ENCODE data around the gene DCAKD. TPM values are rescaled to one million over a fixed set of nuclear protein-coding genes. Genes with fewer than 3 reads are reported as not detected.
"Not testable (repeated sequence)": the region's sequence is repeated elsewhere in the genome, so short reads cannot be mapped to it uniquely, and the experiment has no call there.

The DCAKD gene
- polyA plus RNA-seq, 3 donors = 56.8 to 57.9 (median 57.9) TPM

DNA sequence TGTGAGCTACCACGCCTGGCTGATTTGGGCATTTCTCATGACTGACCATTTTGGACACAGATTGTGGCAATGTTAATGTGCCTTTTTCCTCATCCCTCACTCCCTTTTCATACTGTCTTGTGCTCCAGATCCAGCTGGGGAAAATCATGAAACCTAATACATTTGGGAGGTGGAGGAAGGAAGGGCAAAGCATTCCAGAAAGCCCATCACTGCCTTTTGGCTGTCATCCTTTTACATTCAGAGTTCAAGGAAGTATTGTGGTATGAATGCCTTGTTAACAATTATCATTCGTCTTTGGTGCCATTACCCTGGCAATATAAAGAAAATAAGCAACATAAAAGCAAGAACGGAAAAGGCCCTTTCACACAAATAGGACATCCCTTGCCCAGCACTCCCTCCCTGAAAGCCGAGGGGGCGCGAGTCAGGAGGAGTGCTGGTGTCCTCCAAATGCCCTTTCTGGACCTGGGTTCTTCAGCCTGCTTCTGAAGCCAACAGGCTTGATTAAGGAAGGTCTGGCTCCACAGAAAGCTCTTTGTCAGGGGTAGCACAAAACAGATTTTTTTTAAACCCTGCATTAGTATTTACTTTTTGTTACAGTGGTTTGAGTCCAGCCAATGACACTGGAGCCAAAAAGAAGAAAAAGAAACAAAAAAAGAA is 29.7 kb upstream of the DCAKD start:
- DNase-seq = peak; percentile 46

DNA sequence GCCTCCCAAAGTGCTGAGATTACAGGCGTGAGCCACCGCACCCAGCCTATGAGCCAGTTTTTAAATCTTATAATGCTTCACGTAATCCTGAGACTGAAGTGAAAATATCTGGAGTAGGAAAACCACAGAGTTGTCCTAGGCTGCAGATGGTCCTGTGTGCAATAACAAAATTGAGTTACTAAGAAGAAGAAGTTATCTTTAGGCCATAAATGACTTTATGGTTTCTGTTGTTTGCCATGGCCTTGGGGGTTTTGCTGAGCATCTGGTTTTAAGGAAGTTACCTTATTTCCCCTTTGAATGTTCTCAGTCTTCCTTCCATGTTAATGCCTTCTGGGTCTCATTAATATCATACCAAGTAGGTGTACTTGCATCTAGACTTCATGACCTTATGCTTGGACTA is 26.2 kb upstream of the DCAKD start:
- DNase-seq = no peak

GRCh38 chr17:45073414-45074070 is 22.1 kb upstream of the DCAKD start:
- DNase-seq = no peak

DNA sequence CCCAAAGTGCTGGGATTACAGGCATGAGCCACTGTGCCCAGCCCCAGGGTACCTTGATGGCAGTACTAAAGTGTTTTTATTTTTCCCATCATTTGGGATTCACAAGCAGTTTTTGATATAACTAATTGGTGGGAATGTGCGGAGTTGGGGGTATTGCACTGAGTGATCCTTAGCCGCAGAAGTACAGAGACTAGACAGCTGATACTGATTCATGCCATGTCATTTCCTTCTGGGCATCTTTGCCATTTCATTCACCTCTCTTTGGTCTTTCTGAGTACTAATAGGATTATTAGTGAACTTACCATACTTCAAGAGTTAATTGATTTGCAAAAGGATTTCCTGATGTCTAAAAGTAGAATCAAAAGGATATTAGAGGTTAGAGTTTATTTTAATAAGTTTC is 19.4 kb upstream of the DCAKD start:
- no peak for DNase-seq

DNA sequence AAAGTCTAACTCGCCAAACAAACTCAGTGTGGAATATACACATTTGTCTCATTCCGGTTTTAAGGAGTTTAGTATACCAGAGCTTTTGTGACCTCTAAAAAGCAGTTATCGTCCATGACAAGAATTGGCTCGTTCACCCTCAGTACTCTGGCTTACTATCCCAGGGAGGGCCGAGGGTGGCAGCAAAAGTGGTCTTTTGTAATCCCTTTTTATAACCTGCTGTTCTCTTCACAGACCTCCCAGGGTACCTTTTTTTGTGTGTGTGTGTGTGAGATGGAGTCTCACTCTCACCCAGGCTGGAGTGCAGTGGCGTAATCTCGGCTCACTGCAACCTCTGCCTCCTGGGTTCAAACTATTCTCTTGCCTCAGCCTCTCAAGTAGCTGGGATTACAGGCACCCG is 18.6 kb upstream of the DCAKD start:
- no peak for DNase-seq

DNA sequence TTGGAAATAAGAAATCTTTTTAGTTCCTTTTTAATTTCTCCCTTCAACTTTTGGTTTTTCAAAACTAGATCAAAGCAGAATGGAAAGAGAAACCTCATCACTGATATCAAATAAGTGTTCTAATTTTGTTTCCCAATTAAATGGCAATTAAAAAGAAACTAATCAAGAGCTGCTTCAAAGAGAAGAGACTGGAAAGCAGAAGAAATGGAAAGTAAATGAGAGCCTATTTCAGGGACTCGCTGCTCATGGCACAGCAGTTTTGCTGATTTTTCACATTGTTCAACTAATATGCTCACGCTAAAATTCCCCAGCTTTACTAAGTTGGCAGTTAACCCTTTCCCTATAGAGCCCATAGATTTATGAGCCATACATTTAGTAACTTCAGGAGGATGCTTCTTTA is 16.2 kb upstream of the DCAKD start:
- DNase-seq = no peak

GRCh38 chr17:45063198-45063597 is 11.8 kb upstream of the DCAKD start:
- no peak for DNase-seq

DNA sequence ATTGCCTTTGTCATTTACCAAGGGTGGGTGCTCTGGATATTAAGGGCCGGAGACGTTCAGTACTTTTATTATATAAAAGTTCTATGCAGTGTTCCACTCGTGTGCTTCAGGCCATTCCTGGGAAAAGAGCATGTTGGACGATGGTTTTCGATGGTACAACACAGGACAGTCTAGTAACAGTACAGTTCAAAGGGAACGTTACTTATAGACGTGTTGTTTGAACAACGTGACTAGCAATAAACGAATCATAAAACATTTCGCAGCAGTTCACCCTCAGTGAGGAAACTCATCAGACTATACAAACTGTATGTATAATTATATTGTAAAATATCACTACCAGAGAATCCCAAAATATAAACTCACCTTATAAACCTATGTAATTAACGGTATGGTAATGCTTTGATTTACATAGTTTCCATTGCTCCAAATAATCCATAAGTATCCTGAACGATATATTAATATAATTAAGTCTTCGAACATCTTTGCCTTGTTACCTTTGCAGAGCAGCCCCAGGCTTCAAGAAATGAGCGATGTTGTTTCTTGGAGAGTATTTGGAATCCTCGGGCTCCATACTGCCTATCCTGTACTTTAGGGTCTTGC is 10.3 kb upstream of the DCAKD start:
- no peak for DNase-seq

DNA sequence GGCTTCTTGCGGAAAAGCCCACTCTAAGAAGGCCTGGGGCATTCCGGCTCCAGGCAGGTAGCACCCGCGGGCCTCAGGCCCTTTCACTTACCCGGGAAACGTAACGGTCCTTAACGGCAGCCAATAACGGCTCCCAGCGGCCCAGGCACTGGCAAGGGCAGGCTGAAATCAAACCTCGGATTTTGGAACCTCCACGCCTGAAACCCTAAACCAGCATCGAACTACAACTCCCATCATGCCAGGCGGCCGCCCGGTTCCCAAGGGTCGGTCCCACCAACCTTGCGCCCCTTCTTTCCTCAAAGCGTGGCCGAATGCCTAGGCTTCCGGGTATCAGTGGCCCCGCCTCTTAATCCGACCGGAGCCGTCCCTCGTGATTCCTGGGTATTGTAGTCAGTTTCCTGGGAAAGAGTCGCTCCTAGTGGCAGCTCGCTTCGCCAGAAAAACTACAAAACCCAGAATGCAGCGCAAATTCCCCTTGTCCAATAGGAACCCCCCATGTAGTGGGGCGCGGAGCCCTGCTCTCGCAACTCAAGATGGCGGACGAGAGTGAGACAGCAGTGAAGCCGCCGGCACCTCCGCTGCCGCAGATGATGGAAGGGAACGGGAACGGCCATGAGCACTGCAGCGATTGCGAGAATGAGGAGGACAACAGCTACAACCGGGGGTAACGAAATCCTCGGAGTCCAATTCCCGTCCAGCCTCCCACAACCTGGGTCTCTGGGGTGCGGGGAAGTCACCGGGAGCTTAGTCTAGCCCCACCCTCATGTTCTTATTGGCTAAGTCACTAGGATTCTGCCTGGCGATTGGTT is 9.6 kb upstream of the DCAKD start, which contains the start of gene NMT1:
Gene NMT1 (plus strand): TSS at position 521 of the 809 bp plus-strand sequence. CDS start 13 bp downstream, at position 534.
- peak; percentile 100 for DNase-seq

DNA sequence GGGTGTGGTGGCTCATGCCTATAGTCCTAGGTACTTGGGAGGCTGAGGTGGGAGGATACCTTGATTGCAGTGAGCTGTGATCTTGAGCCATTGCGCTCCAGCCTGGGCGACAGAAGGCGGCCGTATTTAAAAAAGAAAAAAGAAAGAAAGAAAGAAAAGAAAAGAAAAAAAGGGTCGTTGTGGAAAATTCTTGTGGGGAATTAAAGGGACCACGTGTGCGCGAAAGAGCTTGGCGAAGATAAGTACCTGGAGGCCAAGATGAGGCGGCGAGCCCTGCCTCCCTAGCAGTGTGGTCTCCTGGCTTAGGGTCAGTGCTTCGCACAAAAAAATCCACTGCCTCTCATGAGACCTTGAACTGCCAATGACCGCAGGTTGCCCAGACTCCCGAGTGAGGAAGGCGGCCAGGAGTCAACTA is 9.0 kb upstream of the DCAKD start:
- DNase-seq = no peak

DNA sequence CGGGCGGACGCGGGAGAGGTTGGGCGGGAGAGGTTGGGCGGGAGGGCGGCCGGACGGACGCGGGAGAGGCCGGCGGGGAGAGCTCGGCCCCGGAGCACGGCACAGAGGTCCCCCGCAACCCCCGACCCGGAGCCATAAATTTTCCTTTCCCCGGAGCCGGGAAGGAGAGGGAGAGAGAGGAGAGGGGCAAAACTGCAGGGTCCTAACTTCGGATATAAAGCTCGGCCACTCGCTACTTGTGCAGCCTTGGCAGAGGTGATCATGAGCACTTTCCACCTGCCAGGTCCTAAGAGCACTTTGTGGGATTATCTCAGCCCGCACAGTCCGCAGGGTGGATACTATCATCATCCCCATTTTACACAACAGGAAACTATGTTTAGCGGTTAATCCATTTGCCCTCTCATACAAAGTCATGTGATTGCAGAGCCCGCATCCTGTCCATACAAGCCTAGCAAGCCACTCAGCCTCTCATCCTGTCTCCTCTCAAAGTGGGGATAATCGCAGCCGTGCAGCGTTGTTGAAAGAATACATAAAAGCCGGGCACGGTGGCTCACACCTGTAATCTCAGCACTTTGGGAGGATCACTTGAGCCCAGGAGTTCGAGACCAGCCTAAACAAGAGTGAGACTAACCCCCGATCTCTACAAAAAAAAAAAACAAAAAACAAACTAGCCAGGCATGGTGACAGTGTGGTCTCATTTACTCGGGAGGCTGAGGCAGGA is 780 bp upstream of the DCAKD start:
- no peak for DNase-seq

DNA sequence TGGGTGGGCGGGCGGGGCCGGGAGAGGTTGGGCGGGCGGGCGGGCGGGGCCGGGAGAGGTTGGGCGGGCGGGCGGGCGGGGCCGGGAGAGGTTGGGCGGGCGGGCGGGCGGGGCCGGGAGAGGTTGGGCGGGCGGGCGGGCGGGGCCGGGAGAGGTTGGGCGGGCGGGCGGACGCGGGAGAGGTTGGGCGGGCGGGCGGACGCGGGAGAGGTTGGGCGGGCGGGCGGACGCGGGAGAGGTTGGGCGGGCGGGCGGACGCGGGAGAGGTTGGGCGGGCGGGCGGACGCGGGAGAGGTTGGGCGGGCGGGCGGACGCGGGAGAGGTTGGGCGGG is 254 bp upstream of the DCAKD start:
- DNase-seq = not testable (repeated sequence)

- DNase-seq = no peak
These were observed 862 bp downstream of the DCAKD start for GRCh38 chr17:45050481-45051059.

- DNase-seq = no peak
These were observed 2.5 kb downstream of the DCAKD start for GRCh38 chr17:45048795-45049563.

DNA sequence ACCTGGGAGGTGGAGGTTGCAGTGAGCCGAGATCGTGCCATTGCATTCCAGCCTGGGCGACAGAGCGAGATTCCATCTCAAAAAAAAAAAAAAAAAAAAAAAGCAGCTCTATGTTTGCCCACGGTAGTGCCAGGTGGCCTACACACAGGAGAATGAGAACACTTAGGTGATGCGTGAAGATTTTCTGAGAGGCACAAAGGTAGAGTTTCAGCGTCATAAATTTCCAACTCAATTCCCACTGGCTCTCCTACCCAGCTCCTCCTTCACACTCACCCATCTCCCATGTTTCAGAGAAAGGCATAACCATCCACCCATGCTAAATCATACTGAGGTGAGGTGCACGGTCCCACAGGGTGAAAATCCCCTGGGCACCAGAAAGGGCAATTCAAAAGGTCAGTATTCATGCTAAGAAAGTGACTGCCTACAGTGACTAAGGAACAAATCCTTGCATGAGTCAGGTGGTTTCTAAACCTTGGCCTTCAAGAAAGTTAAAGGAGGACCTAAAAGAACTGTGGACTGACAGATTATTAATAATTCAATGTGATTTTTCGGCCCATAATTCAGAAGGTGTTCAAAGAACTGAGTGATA is 4.8 kb downstream of the DCAKD start:
- no peak for DNase-seq

DNA sequence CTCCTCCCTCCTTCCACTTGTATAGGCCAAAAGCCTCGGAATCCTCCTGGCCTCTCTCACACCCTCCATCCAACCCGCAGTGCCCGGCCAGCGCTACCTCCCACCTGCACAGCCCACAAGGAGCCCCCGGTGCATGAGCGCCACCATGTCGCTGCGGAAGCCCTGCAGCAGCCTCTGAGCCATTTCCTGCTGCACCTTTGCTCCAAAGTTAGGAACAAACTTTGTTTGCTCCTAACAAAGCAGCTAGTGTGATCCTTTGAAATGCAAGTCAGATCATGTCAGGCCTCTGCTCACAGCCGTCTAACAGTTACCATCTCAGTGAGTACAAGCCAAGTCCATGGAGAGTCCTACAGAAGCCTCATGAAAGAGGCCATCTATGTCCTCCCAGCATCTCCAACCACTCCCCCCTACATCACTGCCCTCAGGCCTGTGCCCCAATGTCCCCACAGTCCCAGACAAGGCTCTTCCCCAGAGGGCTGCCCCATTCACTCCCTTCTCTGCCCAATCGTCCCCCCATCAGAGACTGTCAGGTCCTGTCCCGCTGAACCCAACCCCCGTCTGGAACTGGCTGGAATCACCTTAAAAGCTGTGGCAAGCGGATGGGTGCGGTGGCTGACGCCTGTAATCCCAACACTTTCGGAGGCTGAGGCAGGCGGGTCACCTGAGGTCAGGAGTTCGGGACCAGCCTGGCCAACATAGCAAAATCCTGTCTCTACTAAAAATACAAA is 7.5 kb downstream of the DCAKD start:
- DNase-seq = no peak

- no peak for DNase-seq
These were observed 8.9 kb downstream of the DCAKD start for GRCh38 chr17:45042346-45043120.

DNA sequence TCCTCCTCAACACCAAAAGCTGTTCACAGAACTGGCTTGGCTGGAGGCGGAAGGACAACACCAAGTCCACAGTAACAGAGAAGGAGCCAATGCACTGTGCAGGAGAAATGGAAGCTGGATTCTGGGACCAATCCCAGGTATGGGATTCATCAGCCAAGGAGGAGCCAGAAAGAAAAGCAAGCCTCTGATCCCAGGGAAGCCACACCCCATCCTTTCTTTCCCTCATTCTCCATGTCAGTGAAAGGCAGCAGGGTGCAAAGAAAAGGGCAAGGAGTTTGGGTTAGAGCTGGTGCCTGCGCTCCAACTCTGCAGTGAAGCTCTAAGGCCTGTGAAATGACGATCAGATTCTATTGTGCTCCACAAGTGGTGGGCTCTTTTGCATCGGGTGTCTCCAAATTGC is 11.0 kb downstream of the DCAKD start:
- DNase-seq = no peak

Measured in renal pelvis (tissue), 4 donors.